ENCODE data around the gene CISH.

Gene CISH

GRCh38 chr3:50611464-50612233, at the start of gene CISH:
CISH (minus strand) TSS chr3:50611774; CDS start chr3:50611650, 124 bp downstream.
- peak; percentile 87 to 99 (median 96) for DNase-seq (ENCODE audit: low read depth in 4 of 4, low spot score in 1 of 4)

- no peak for DNase-seq (ENCODE audit: low read depth in 4 of 4, low spot score in 1 of 4)
These were observed 48.8 kb upstream of the CISH start for GRCh38 chr3:50660386-50660785.

GRCh38 chr3:50658831-50659230, 47.3 kb upstream of the CISH start:
- DNase-seq (ENCODE audit: low read depth in 4 of 4, low spot score in 1 of 4), result no peak

- no peak for DNase-seq (ENCODE audit: low read depth in 4 of 4, low spot score in 1 of 4)
These were observed 46.8 kb upstream of the CISH start for GRCh38 chr3:50658416-50658815.

GRCh38 chr3:50657816-50658215, 46.2 kb upstream of the CISH start:
- DNase-seq (ENCODE audit: low read depth in 4 of 4, low spot score in 1 of 4), result no peak

GRCh38 chr3:50657407-50657806, 45.8 kb upstream of the CISH start:
- DNase-seq (ENCODE audit: low read depth in 4 of 4, low spot score in 1 of 4), result no peak

- DNase-seq (ENCODE audit: low read depth in 4 of 4, low spot score in 1 of 4), result no peak
These were observed 45.0 kb upstream of the CISH start for GRCh38 chr3:50656417-50657195.

GRCh38 chr3:50655009-50655830, 43.6 kb upstream of the CISH start:
- DNase-seq (ENCODE audit: low read depth in 4 of 4, low spot score in 1 of 4), result no peak

GRCh38 chr3:50653937-50654595, 42.5 kb upstream of the CISH start:
- no peak for DNase-seq (ENCODE audit: low read depth in 4 of 4, low spot score in 1 of 4)

- DNase-seq (ENCODE audit: low read depth in 4 of 4, low spot score in 1 of 4), result peak in 2 of 4 experiments; percentile 24 to 50
These were observed 41.1 kb upstream of the CISH start for GRCh38 chr3:50652709-50653108.

- no peak for DNase-seq (ENCODE audit: low read depth in 4 of 4, low spot score in 1 of 4)
These were observed 40.5 kb upstream of the CISH start for GRCh38 chr3:50651920-50652529.

GRCh38 chr3:50651445-50651844, 39.9 kb upstream of the CISH start:
- no peak for DNase-seq (ENCODE audit: low read depth in 4 of 4, low spot score in 1 of 4)

- no peak for DNase-seq (ENCODE audit: low read depth in 4 of 4, low spot score in 1 of 4)
These were observed 38.4 kb upstream of the CISH start for GRCh38 chr3:50650018-50650417.

GRCh38 chr3:50649451-50649931, 37.9 kb upstream of the CISH start:
- DNase-seq (ENCODE audit: low read depth in 4 of 4, low spot score in 1 of 4), result no peak

GRCh38 chr3:50648944-50649343, 37.4 kb upstream of the CISH start:
- no peak for DNase-seq (ENCODE audit: low read depth in 4 of 4, low spot score in 1 of 4)

- DNase-seq (ENCODE audit: low read depth in 4 of 4, low spot score in 1 of 4), result no peak
These were observed 36.7 kb upstream of the CISH start for GRCh38 chr3:50648313-50648712.

GRCh38 chr3:50645378-50645777, 33.8 kb upstream of the CISH start:
- no peak for DNase-seq (ENCODE audit: low read depth in 4 of 4, low spot score in 1 of 4)

GRCh38 chr3:50644561-50644960, 33.0 kb upstream of the CISH start:
- no peak for DNase-seq (ENCODE audit: low read depth in 4 of 4, low spot score in 1 of 4)

GRCh38 chr3:50642382-50642781, 30.8 kb upstream of the CISH start:
- no peak for DNase-seq (ENCODE audit: low read depth in 4 of 4, low spot score in 1 of 4)

GRCh38 chr3:50639055-50639494, 27.5 kb upstream of the CISH start:
- no peak for DNase-seq (ENCODE audit: low read depth in 4 of 4, low spot score in 1 of 4)
